WTC11 (cell line): ENCODE measurements around the gene HSBP1L1. TPM values are rescaled to one million over a fixed set of nuclear protein-coding genes. Genes with fewer than 3 reads are reported as not detected.
A peak's percentile ranks its signal among the peaks of the same experiment; 100 is the strongest.

ENCODE experiments used
- ATAC-seq: fragments of 200-7000 bp; cut with Tn5 transposase; 2 replicates; pipeline ENCODE4 v1.10.0; 2021; ENCODE audit warnings: mild to moderate bottlenecking, moderate library complexity
- CTCF ChIA-PET: fragments of 300-600 bp; sonication (Branson Sonifier 250); formaldehyde crosslinking; loops from one replicate; lab custom pipeline; 2021; ENCODE audit warnings: antibody characterized with exemption; lab: Charles Lee
- POLR2A ChIA-PET: fragments of 350-600 bp; sonication (Branson Sonifier 250); formaldehyde crosslinking; loops from one replicate; lab custom pipeline; 2021; ENCODE audit warnings: antibody characterized with exemption; lab: Charles Lee
- DNase-seq: peaks from one replicate; pipeline ENCODE4 v3.0.0; 2021; ENCODE audit warnings: low spot score
- H3K27ac Mint-ChIP-seq: 2 replicates; pipeline ENCODE4 v1.8.0; 2021; ENCODE audit warnings: mixed read lengths
- H3K27me3 Mint-ChIP-seq: 2 replicates; pipeline ENCODE4 v1.8.0; 2021; ENCODE audit warnings: low read depth, mild to moderate bottlenecking, moderate library complexity, mixed read lengths
- H3K36me3 Mint-ChIP-seq: 2 replicates; pipeline ENCODE4 v1.8.0; 2021; ENCODE audit warnings: mixed read lengths
- H3K4me1 Mint-ChIP-seq: 2 replicates; pipeline ENCODE4 v1.8.0; 2022; ENCODE audit warnings: mixed read lengths
- H3K4me3 Mint-ChIP-seq: 2 replicates; pipeline ENCODE4 v1.8.0; 2021; ENCODE audit warnings: mild to moderate bottlenecking, moderate library complexity, mixed read lengths
- H3K9me3 Mint-ChIP-seq: 2 replicates; pipeline ENCODE4 v1.8.0; 2021; ENCODE audit warnings: mixed read lengths
- CDX4 ChIP-seq: fragments of 250-450 bp; sonication (Bioruptor Pico); IDR thresholded peaks from 2 replicates; pipeline ENCODE4 v1.9.0; 2021; ENCODE audit warnings: moderate library complexity, mild to moderate bottlenecking, inconsistent platforms, borderline replicate concordance
- ETV6 ChIP-seq: sonication (generic); formaldehyde crosslinking; IDR thresholded peaks from 2 replicates; pipeline ENCODE4 v1.8.1; 2022; ENCODE audit warnings: mild to moderate bottlenecking, missing genetic modification reagents
- FOXP1 ChIP-seq: sonication (generic); formaldehyde crosslinking; IDR thresholded peaks from 2 replicates; pipeline ENCODE4 v1.8.0; 2022; ENCODE audit warnings: missing genetic modification reagents, mild to moderate bottlenecking, moderate library complexity, borderline replicate concordance
- FOXP4 ChIP-seq: sonication (generic); formaldehyde crosslinking; IDR thresholded peaks from 2 replicates; pipeline ENCODE4 v1.8.0; 2022; ENCODE audit warnings: mild to moderate bottlenecking, missing genetic modification reagents
- GABPB1 ChIP-seq: sonication (generic); formaldehyde crosslinking; IDR thresholded peaks from 2 replicates; pipeline ENCODE4 v1.8.1; 2023; ENCODE audit warnings: mild to moderate bottlenecking, missing genetic modification reagents
- KAT7 ChIP-seq: sonication (generic); formaldehyde crosslinking; IDR thresholded peaks from 2 replicates; pipeline ENCODE4 v1.8.1; 2023; ENCODE audit warnings: missing genetic modification reagents, mild to moderate bottlenecking, borderline replicate concordance
- MAX ChIP-seq: sonication (generic); formaldehyde crosslinking; IDR thresholded peaks from 2 replicates; pipeline ENCODE4 v1.8.0; 2022; ENCODE audit warnings: mild to moderate bottlenecking, missing genetic modification reagents
- NR3C1 ChIP-seq: sonication (generic); formaldehyde crosslinking; conservative IDR thresholded peaks from 2 replicates; pipeline ENCODE4 v1.8.1; 2023; ENCODE audit warnings: low read depth, mild to moderate bottlenecking, missing genetic modification reagents
- OVOL2 ChIP-seq: fragments of 250-450 bp; sonication (Bioruptor Pico); IDR thresholded peaks from 2 replicates; pipeline ENCODE4 v1.9.0; 2021; ENCODE audit warnings: mild to moderate bottlenecking, borderline replicate concordance
- SOX15 ChIP-seq: fragments of 250-450 bp; sonication (Bioruptor Pico); IDR thresholded peaks from 2 replicates; pipeline ENCODE4 v1.9.0; 2021; ENCODE audit warnings: mild to moderate bottlenecking
- SP1 ChIP-seq: sonication (generic); formaldehyde crosslinking; conservative IDR thresholded peaks from 2 replicates; pipeline ENCODE4 v1.8.1; 2022; ENCODE audit warnings: missing genetic modification reagents
- TEAD1 ChIP-seq: sonication (generic); formaldehyde crosslinking; IDR thresholded peaks from 2 replicates; pipeline ENCODE4 v1.8.0; 2022; ENCODE audit warnings: mild to moderate bottlenecking, missing genetic modification reagents
- ZMAT4 ChIP-seq: fragments of 250-450 bp; sonication (Bioruptor Pico); IDR thresholded peaks from 2 replicates; pipeline ENCODE4 v1.9.0; 2021; ENCODE audit warnings: mild to moderate bottlenecking
- ZNF219 ChIP-seq: sonication (generic); formaldehyde crosslinking; IDR thresholded peaks from 2 replicates; pipeline ENCODE4 v1.8.0; 2023; ENCODE audit warnings: missing genetic modification reagents, mild to moderate bottlenecking, borderline replicate concordance
- total RNA-seq: library from RNA; stranded (reverse); gene quantifications from 3 replicates; pipeline ENCODE4 v1.2.3, GENCODE V29; 2021
- TF ChIP-seq, protein P1 (sequence below): fragments of 250-450 bp; sonication (Bioruptor Pico); IDR thresholded peaks from 2 replicates; pipeline ENCODE4 v1.9.0; 2021; ENCODE audit warnings: mild to moderate bottlenecking, borderline replicate concordance
- TF ChIP-seq, protein P2 (sequence below): fragments of 250-450 bp; sonication (Bioruptor Pico); conservative IDR thresholded peaks from 2 replicates; pipeline ENCODE4 v1.9.0; 2021; ENCODE audit warnings: mild to moderate bottlenecking

The HSBP1L1 gene
- total RNA-seq, 1 experiment from 2014 or later = 1.4 TPM

GRCh38 chr18:80004600-80005342 lies 40.3 kb downstream of the HSBP1L1 start (continued):
- TF ChIP-seq CDX4 (CRISPR knock-in tag) = no peak
- TF ChIP-seq OVOL2 (CRISPR knock-in tag) = no peak
- no peak for TF ChIP-seq FOXP1 (CRISPR knock-in tag)
- TF ChIP-seq SP1 (CRISPR knock-in tag) = no peak
- no peak for TF ChIP-seq GABPB1
- no peak for TF ChIP-seq FOXP4
- no peak for TF ChIP-seq TEAD1
- no peak for TF ChIP-seq SOX15 (CRISPR knock-in tag)
- no peak for TF ChIP-seq KAT7 (CRISPR knock-in tag)
- TF ChIP-seq ZNF219 = no peak

DNA sequence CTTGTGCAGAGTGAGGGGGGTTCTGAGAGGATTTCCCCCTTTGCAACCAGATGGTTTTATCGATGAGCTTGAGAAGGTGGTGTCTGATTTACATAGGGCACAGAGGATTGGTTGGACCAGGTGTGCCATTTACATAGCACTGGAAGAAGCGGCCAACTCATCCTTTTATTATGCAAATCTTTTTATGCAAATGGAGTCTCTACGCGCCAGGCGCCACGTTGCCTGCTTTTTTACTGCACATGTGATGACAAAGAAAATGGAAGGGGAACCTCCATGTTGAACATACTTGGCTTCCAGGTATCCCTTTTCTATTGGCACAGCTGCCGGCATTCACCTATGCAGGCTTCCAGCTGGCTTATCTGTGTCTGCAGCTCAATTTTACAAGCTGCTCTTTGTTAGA lies 42.3 kb downstream of the HSBP1L1 start:
- CTCF ChIA-PET = interaction anchor here (0.8 kb wide), 1 partner anchor 27 kb away, joined by 3 read pairs; the partner anchor contains the start of gene RBFA
- H3K9me3 Mint-ChIP-seq = peaks cover 57% of the 10 kb centered on the region
- H3K27ac Mint-ChIP-seq = peak overlapping the region; percentile 12; the same call in 1 of the 2 replicates
- POLR2A ChIA-PET = no interaction called here
- DNase-seq (no peak), ATAC-seq (peak; percentile 74)
- peaks cover 5% of the 10 kb centered on the region for H3K27me3 Mint-ChIP-seq
- H3K36me3 Mint-ChIP-seq = peaks cover 30% of the 10 kb centered on the region
- no peak overlapping the region for H3K4me3 Mint-ChIP-seq
- TF ChIP-seq ZMAT4 = no peak
- TF ChIP-seq, protein P1, sequence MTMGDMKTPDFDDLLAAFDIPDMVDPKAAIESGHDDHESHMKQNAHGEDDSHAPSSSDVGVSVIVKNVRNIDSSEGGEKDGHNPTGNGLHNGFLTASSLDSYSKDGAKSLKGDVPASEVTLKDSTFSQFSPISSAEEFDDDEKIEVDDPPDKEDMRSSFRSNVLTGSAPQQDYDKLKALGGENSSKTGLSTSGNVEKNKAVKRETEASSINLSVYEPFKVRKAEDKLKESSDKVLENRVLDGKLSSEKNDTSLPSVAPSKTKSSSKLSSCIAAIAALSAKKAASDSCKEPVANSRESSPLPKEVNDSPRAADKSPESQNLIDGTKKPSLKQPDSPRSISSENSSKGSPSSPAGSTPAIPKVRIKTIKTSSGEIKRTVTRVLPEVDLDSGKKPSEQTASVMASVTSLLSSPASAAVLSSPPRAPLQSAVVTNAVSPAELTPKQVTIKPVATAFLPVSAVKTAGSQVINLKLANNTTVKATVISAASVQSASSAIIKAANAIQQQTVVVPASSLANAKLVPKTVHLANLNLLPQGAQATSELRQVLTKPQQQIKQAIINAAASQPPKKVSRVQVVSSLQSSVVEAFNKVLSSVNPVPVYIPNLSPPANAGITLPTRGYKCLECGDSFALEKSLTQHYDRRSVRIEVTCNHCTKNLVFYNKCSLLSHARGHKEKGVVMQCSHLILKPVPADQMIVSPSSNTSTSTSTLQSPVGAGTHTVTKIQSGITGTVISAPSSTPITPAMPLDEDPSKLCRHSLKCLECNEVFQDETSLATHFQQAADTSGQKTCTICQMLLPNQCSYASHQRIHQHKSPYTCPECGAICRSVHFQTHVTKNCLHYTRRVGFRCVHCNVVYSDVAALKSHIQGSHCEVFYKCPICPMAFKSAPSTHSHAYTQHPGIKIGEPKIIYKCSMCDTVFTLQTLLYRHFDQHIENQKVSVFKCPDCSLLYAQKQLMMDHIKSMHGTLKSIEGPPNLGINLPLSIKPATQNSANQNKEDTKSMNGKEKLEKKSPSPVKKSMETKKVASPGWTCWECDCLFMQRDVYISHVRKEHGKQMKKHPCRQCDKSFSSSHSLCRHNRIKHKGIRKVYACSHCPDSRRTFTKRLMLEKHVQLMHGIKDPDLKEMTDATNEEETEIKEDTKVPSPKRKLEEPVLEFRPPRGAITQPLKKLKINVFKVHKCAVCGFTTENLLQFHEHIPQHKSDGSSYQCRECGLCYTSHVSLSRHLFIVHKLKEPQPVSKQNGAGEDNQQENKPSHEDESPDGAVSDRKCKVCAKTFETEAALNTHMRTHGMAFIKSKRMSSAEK (CRISPR knock-in tag) = peak; percentile 36; the same call in 1 of the 2 replicates
- 0 out of 2 replicates have a peak, but pooled peaks have one; percentile 26 for TF ChIP-seq MAX (CRISPR knock-in tag)
- TF ChIP-seq, all 79 proteins: peak for 2
- H3K4me1 Mint-ChIP-seq = peaks cover 20% of the 10 kb centered on the region

DNA sequence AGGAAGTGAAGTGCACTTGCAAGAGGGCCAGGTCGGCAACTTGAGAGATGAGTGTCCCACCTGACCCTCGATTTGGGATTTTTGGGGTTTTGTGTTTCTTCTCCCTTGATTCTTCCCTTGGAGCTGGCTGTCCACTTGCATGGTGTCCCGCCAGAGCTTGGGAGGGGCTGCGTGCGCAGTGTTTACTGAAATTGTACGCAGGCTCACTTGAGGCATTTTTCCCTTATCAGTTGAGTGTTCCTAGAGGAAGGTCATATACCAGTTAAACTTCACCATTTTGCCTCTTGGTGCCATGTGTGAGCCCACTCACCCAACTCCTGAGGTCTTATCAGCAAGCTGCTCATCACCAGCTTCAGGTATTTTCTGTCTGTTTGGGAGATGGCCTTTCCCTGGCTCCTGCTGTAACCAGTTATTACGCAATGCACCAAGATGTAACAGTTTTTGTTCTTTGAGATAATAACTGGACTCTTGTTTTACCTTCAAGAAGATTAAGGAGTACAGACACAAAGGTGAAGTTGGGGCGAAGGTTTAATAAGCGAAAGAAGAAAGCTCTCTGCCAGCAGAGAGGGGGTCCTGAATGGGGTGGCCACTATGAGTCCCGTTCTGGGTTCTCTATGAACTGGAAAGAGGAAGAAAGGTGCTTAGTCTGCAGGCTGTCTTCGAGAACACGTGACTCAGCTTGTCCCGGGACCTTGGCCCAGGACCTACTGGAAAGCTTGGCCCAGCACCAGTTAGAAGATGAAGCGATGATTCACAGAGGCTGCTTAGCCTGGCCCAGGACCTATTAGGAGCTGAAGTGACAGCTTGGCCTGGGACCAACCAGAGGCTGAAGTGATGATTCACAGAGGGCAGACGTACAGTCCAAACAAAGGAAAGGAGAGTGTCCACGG lies 45.5 kb downstream of the HSBP1L1 start:
- H3K9me3 Mint-ChIP-seq = peaks cover 76% of the 10 kb centered on the region
- TF ChIP-seq ETV6 (CRISPR knock-in tag) (no peak), NR3C1 (CRISPR knock-in tag) (no peak)
- TF ChIP-seq, protein P2, sequence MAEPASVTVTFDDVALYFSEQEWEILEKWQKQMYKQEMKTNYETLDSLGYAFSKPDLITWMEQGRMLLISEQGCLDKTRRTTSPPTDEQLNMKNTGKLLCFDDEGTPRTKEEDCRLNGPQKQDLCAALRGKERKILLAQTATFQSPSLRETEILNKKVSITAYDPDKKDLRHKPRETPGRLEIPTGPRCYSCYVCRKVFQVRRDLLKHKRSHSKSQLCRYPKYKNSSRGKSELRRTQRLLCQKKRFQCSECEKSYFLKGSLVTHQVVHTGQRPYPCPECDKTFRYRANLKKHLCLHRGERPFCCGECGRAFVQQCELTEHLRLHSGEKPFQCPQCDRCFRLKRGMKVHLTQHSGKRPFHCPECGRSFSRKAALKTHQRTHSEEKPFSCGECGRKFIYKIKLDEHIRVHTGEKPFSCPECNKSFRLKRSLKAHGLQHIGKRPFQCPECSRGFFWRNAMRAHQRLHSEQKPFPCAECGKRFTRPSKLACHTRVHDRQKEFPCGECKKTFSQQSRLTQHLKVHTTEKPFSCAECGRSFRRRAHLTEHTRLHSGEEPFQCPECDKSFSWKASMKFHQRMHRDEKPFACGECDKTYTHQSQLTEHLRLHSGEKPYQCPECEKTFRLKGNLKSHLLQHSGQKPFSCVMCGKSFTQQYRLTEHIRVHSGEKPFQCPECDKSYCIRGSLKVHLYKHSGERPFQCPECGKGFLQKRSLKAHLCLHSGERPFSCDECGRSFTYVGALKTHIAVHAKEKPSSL (CRISPR knock-in tag) = no peak
- TF ChIP-seq, all 79 proteins: peak for 0
- H3K4me1 Mint-ChIP-seq = peaks cover 20% of the 10 kb centered on the region
- peaks cover 35% of the 10 kb centered on the region for H3K36me3 Mint-ChIP-seq
- CTCF ChIA-PET = no interaction called here
- peaks cover 13% of the 10 kb centered on the region for H3K27me3 Mint-ChIP-seq
- H3K27ac Mint-ChIP-seq = no peak overlapping the region
- no peak for ATAC-seq
- DNase-seq = no peak
- POLR2A ChIA-PET = no interaction called here
- H3K4me3 Mint-ChIP-seq = no peak overlapping the region
